Transverse colon (tissue), 3 donors: ENCODE results near the gene CRHR2.

Experiments used
- CTCF ChIP-seq, 5 experiments: fragments of 200-600 bp in 3 of 5; fragments of 450-650 bp in 2 of 5; sonication (generic) in 3 of 5; IDR thresholded peaks; 1 replicate in 2 of 5; 2 replicates in 3 of 5; pipeline ENCODE4 v1.5.1; 2016 to 2017; ENCODE audit warnings: antibody characterized with exemption in 5 of 5, inconsistent platforms in 3 of 5, mild to moderate bottlenecking in 2 of 5, moderate library complexity in 1 of 5
- EP300 ChIP-seq: sonication (generic); formaldehyde crosslinking; IDR thresholded peaks from one replicate; pipeline ENCODE4 v1.6.1; 2017; ENCODE audit warnings: antibody characterized with exemption, low read depth
- POLR2A ChIP-seq: fragments of 450-650 bp; IDR thresholded peaks from one replicate; pipeline ENCODE4 v1.6.1; 2016; ENCODE audit warnings: antibody characterized with exemption, mild to moderate bottlenecking, moderate library complexity

- no peak for TF ChIP-seq POLR2A
- no peak for TF ChIP-seq EP300
- no peak for TF ChIP-seq CTCF (IDR thresholded peaks at IDR 0.05)
These were observed 69.5 kb downstream of the CRHR2 start for GRCh38 chr7:30612658-30613265.
